Measurements from ENCODE around the gene PNLIPRP2. TPM values are rescaled to one million over a fixed set of nuclear protein-coding genes. Genes with fewer than 3 reads are reported as not detected.

Gene PNLIPRP2
- polyA plus RNA-seq (2013) = not detected in 2 replicates

GRCh38 chr10:116620423-116621400 is at the start of gene PNLIPRP2:
Gene PNLIPRP2, plus strand, starts transcription at chr10:116620953.
- Histone ChIP-seq H3K79me2 (ENCODE audit: control insufficient read depth, insufficient read depth, low read length, poor library complexity) (no peaks in the 10 kb centered on the region), H3K4me1 (ENCODE audit: control insufficient read depth in 1 of 2, insufficient read depth in 2 of 2, low read length in 2 of 2) (no peaks in the 10 kb centered on the region), H4K91ac (ENCODE audit: low read depth, low read length) (no peak within 1 kb of the TSS), H3K9ac (ENCODE audit: low read length) (no peak within 1 kb of the TSS), H3K18ac (ENCODE audit: low read length) (no peak within 1 kb of the TSS), H3K79me1 (ENCODE audit: low read length) (no peaks in the 10 kb centered on the region), H2AK5ac (ENCODE audit: low read length) (no peak within 1 kb of the TSS), H2AFZ (ENCODE audit: insufficient read depth, low read length, poor library complexity) (no peak within 1 kb of the TSS), H3K4me2 (ENCODE audit: low read length) (no peak within 1 kb of the TSS), H3K36me3 (ENCODE audit: control insufficient read depth in 1 of 2, insufficient read depth in 2 of 2, low read length in 2 of 2) (no peaks in the 10 kb centered on the region), H3K4ac (ENCODE audit: low read depth, low read length) (no peak within 1 kb of the TSS), H3K27ac (ENCODE audit: low read depth, low read length) (no peak within 1 kb of the TSS), H4K8ac (ENCODE audit: low read depth, low read length) (no peak within 1 kb of the TSS), H3K23ac (ENCODE audit: low read length) (no peak within 1 kb of the TSS), H4K12ac (ENCODE audit: low read depth, low read length) (no peak within 1 kb of the TSS), H3K4me3 (ENCODE audit: low read depth, low read length) (no peak within 1 kb of the TSS), H3K14ac (ENCODE audit: low read length) (no peak within 1 kb of the TSS), H2BK5ac (ENCODE audit: low read depth, low read length, poor library complexity) (no peak within 1 kb of the TSS), H3K9me3 (ENCODE audit: insufficient read depth, low read depth, low read length) (no peaks in the 10 kb centered on the region), H2BK120ac (ENCODE audit: insufficient read depth, low read length, poor library complexity) (no peak within 1 kb of the TSS), H3K27me3 (ENCODE audit: insufficient read depth, low read length) (no peaks in the 10 kb centered on the region), H2BK12ac (ENCODE audit: low read length) (no peak within 1 kb of the TSS)
- no CpG with 5 or more reads among the region's 20 CpGs for WGBS (ENCODE audit: extremely low coverage, insufficient coverage, insufficient read length)
- no peak for DNase-seq

GRCh38 chr10:116574797-116575196 is 46.0 kb upstream of the PNLIPRP2 start:
- Histone ChIP-seq H4K12ac (ENCODE audit: low read depth, low read length) (no peak overlapping the region), H3K79me1 (ENCODE audit: low read length) (no peaks in the 10 kb centered on the region), H2BK5ac (ENCODE audit: low read depth, low read length, poor library complexity) (no peak overlapping the region), H3K14ac (ENCODE audit: low read length) (no peak overlapping the region), H3K4me2 (ENCODE audit: low read length) (no peak overlapping the region), H4K91ac (ENCODE audit: low read depth, low read length) (no peak overlapping the region), H2AFZ (ENCODE audit: insufficient read depth, low read length, poor library complexity) (no peak overlapping the region), H3K4ac (ENCODE audit: low read depth, low read length) (no peak overlapping the region), H3K23ac (ENCODE audit: low read length) (no peak overlapping the region), H3K36me3 (ENCODE audit: control insufficient read depth in 1 of 2, insufficient read depth in 2 of 2, low read length in 2 of 2) (no peaks in the 10 kb centered on the region), H3K79me2 (ENCODE audit: control insufficient read depth, insufficient read depth, low read length, poor library complexity) (no peaks in the 10 kb centered on the region), H3K18ac (ENCODE audit: low read length) (no peak overlapping the region), H3K9ac (ENCODE audit: low read length) (no peak overlapping the region), H3K27ac (ENCODE audit: low read depth, low read length) (no peak overlapping the region), H2BK120ac (ENCODE audit: insufficient read depth, low read length, poor library complexity) (no peak overlapping the region), H3K27me3 (ENCODE audit: insufficient read depth, low read length) (no peaks in the 10 kb centered on the region), H2BK12ac (ENCODE audit: low read length) (no peak overlapping the region), H3K9me3 (ENCODE audit: insufficient read depth, low read depth, low read length) (no peaks in the 10 kb centered on the region), H3K4me3 (ENCODE audit: low read depth, low read length) (no peak overlapping the region), H3K4me1 (ENCODE audit: control insufficient read depth in 1 of 2, insufficient read depth in 2 of 2, low read length in 2 of 2) (no peaks in the 10 kb centered on the region), H2AK5ac (ENCODE audit: low read length) (no peak overlapping the region), H4K8ac (ENCODE audit: low read depth, low read length) (no peak overlapping the region)
- no CpG with 5 or more reads among the region's 3 CpGs for WGBS (ENCODE audit: extremely low coverage, insufficient coverage, insufficient read length)
- DNase-seq = no peak

GRCh38 chr10:116587878-116588591 is 32.7 kb upstream of the PNLIPRP2 start:
- Histone ChIP-seq H3K14ac (ENCODE audit: low read length) (no peak overlapping the region), H3K27ac (ENCODE audit: low read depth, low read length) (no peak overlapping the region), H3K4me3 (ENCODE audit: low read depth, low read length) (no peak overlapping the region), H3K79me2 (ENCODE audit: control insufficient read depth, insufficient read depth, low read length, poor library complexity) (no peaks in the 10 kb centered on the region), H2BK5ac (ENCODE audit: low read depth, low read length, poor library complexity) (no peak overlapping the region), H3K79me1 (ENCODE audit: low read length) (no peaks in the 10 kb centered on the region), H2BK12ac (ENCODE audit: low read length) (no peak overlapping the region), H3K36me3 (ENCODE audit: control insufficient read depth in 1 of 2, insufficient read depth in 2 of 2, low read length in 2 of 2) (no peaks in the 10 kb centered on the region), H4K91ac (ENCODE audit: low read depth, low read length) (no peak overlapping the region), H2AFZ (ENCODE audit: insufficient read depth, low read length, poor library complexity) (no peak overlapping the region), H3K23ac (ENCODE audit: low read length) (no peak overlapping the region), H3K27me3 (ENCODE audit: insufficient read depth, low read length) (no peaks in the 10 kb centered on the region), H3K4me2 (ENCODE audit: low read length) (no peak overlapping the region), H3K9me3 (ENCODE audit: insufficient read depth, low read depth, low read length) (no peaks in the 10 kb centered on the region), H2AK5ac (ENCODE audit: low read length) (no peak overlapping the region), H3K4me1 (ENCODE audit: control insufficient read depth in 1 of 2, insufficient read depth in 2 of 2, low read length in 2 of 2) (no peaks in the 10 kb centered on the region), H3K9ac (ENCODE audit: low read length) (no peak overlapping the region), H2BK120ac (ENCODE audit: insufficient read depth, low read length, poor library complexity) (no peak overlapping the region), H4K12ac (ENCODE audit: low read depth, low read length) (no peak overlapping the region), H3K4ac (ENCODE audit: low read depth, low read length) (no peak overlapping the region), H4K8ac (ENCODE audit: low read depth, low read length) (no peak overlapping the region), H3K18ac (ENCODE audit: low read length) (no peak overlapping the region)
- DNase-seq = no peak
- no CpG with 5 or more reads among the region's 8 CpGs for WGBS (ENCODE audit: extremely low coverage, insufficient coverage, insufficient read length)

DNA sequence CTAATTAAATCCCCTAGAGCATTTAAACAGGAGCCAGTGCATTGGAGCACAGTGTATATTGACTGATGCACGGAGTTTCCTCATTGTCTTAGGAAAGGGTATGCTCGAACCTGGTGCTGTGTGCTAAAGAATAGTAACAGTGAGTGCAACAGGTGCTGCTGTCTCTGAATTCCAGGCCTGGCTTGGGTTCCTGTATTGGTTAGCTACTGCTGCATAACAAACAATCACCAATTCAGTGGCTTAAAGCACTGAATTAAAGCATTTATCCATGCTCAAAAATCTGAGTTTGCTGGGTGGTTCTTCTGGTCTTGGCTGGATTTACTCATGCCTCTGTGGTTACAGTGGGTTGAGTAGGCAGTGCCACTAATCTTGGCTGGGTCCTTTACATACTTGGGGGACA is 31.8 kb upstream of the PNLIPRP2 start:
- Histone ChIP-seq H3K79me1 (ENCODE audit: low read length) (no peaks in the 10 kb centered on the region), H2AFZ (ENCODE audit: insufficient read depth, low read length, poor library complexity) (no peak overlapping the region), H4K12ac (ENCODE audit: low read depth, low read length) (no peak overlapping the region), H2AK5ac (ENCODE audit: low read length) (no peak overlapping the region), H3K4ac (ENCODE audit: low read depth, low read length) (no peak overlapping the region), H3K14ac (ENCODE audit: low read length) (no peak overlapping the region), H3K9me3 (ENCODE audit: insufficient read depth, low read depth, low read length) (no peaks in the 10 kb centered on the region), H3K4me2 (ENCODE audit: low read length) (no peak overlapping the region), H3K4me1 (ENCODE audit: control insufficient read depth in 1 of 2, insufficient read depth in 2 of 2, low read length in 2 of 2) (no peaks in the 10 kb centered on the region), H2BK12ac (ENCODE audit: low read length) (no peak overlapping the region), H4K91ac (ENCODE audit: low read depth, low read length) (no peak overlapping the region), H2BK5ac (ENCODE audit: low read depth, low read length, poor library complexity) (no peak overlapping the region), H3K23ac (ENCODE audit: low read length) (no peak overlapping the region), H3K4me3 (ENCODE audit: low read depth, low read length) (no peak overlapping the region), H3K27me3 (ENCODE audit: insufficient read depth, low read length) (no peaks in the 10 kb centered on the region), H2BK120ac (ENCODE audit: insufficient read depth, low read length, poor library complexity) (no peak overlapping the region), H3K36me3 (ENCODE audit: control insufficient read depth in 1 of 2, insufficient read depth in 2 of 2, low read length in 2 of 2) (no peaks in the 10 kb centered on the region), H3K27ac (ENCODE audit: low read depth, low read length) (no peak overlapping the region), H4K8ac (ENCODE audit: low read depth, low read length) (no peak overlapping the region), H3K18ac (ENCODE audit: low read length) (no peak overlapping the region), H3K9ac (ENCODE audit: low read length) (no peak overlapping the region), H3K79me2 (ENCODE audit: control insufficient read depth, insufficient read depth, low read length, poor library complexity) (no peaks in the 10 kb centered on the region)
- DNase-seq = no peak
- no CpG with 5 or more reads among the region's 2 CpGs for WGBS (ENCODE audit: extremely low coverage, insufficient coverage, insufficient read length)
